SK-N-SH (cell line): Measurements from ENCODE around the gene ZBTB1. TPM values are rescaled to one million over a fixed set of nuclear protein-coding genes. Genes with fewer than 3 reads are reported as not detected.
A peak's percentile ranks its signal among the peaks of the same experiment; 100 is the strongest.

Experiments
- CTCF ChIA-PET: fragments of 300-600, 350-600 bp; formaldehyde crosslinking; extraction: SDS; loops from one replicate; lab custom pipeline; 2021; lab: Yijun Ruan, JAX
- POLR2A ChIA-PET: fragments of 350-600 bp; sonication (Branson Sonifier 250); formaldehyde crosslinking; extraction: SDS; loops from one replicate; lab custom pipeline; 2020; ENCODE audit warnings: antibody characterized with exemption, inconsistent platforms; lab: Yijun Ruan, JAX
- DNase-seq: peaks from one replicate; pipeline ENCODE4 v3.0.0; 2012
- H2AFZ ChIP-seq: fragments of 200-600 bp; sonication (generic); 2 replicates; pipeline ENCODE4 v1.8.1; 2016; ENCODE audit warnings: antibody characterized with exemption, mild to moderate bottlenecking, low read depth
- H3F3A ChIP-seq: fragments of 200-600 bp; sonication (generic); replicated peaks from 2 replicates; pipeline ENCODE3; 2016; ENCODE audit warnings: antibody characterized with exemption, mild to moderate bottlenecking; ENCODE audit not compliant: insufficient read depth
- H3K27ac ChIP-seq, 2 experiments: fragments of 200-500 bp in 1 of 2; fragments of 200-600 bp in 1 of 2; sonication (Bioruptor generic) in 1 of 2; sonication (generic), shearing (Covaris generic) in 1 of 2; 2 replicates each; pipeline versions ENCODE4 v1.5.1 to v1.6.1; 2014 to 2016; ENCODE audit warnings: low read depth in 2 of 2, inconsistent platforms in 1 of 2, low read length in 1 of 2, mild to moderate bottlenecking in 1 of 2, mixed read lengths in 1 of 2
- H3K27me3 ChIP-seq: fragments of 200-600 bp; sonication (generic), shearing (Covaris generic); 2 replicates; pipeline ENCODE4 v1.6.1; 2016; ENCODE audit warnings: mixed run types; ENCODE audit not compliant: insufficient read depth
- H3K36me3 ChIP-seq, 2 experiments: fragments of 200-500 bp in 1 of 2; fragments of 200-600 bp in 1 of 2; sonication (Bioruptor generic) in 1 of 2; sonication (generic) in 1 of 2; replicated peaks in 1 of 2; 2 replicates each; pipeline versions ENCODE3 to v1.5.1; 2014 to 2016; ENCODE audit warnings: low read length in 1 of 2, mild to moderate bottlenecking in 1 of 2; ENCODE audit not compliant: insufficient read depth in 2 of 2, control insufficient read depth in 1 of 2
- H3K4me1 ChIP-seq, 2 experiments: fragments of 200-500 bp in 1 of 2; fragments of 200-600 bp in 1 of 2; sonication (Bioruptor generic) in 1 of 2; sonication (generic), shearing (Covaris generic) in 1 of 2; 2 replicates each; pipeline versions ENCODE4 v1.5.1 to v1.6.1; 2014 to 2016; ENCODE audit warnings: low read depth in 1 of 2, low read length in 1 of 2, mixed run types in 1 of 2; ENCODE audit not compliant: insufficient read depth in 2 of 2, control insufficient read depth in 1 of 2
- H3K4me2 ChIP-seq: fragments of 200-600 bp; sonication (generic), shearing (Covaris generic); 2 replicates; pipeline ENCODE4 v1.6.1; 2017; ENCODE audit warnings: mixed run types
- H3K4me3 ChIP-seq, 2 experiments: fragments of 200-500 bp in 1 of 2; fragments of 200-600 bp in 1 of 2; sonication (Bioruptor generic) in 1 of 2; sonication (generic), shearing (Covaris generic) in 1 of 2; 2 replicates each; pipeline versions ENCODE4 v1.5.1 to v1.8.1; 2014 to 2016; ENCODE audit warnings: low read depth in 2 of 2, inconsistent platforms in 1 of 2, low read length in 1 of 2, mild to moderate bottlenecking in 1 of 2, mixed read lengths in 1 of 2, moderate library complexity in 1 of 2
- H3K79me2 ChIP-seq: fragments of 200-600 bp; sonication (generic); 2 replicates; pipeline ENCODE4 v1.8.1; 2017; ENCODE audit warnings: mild to moderate bottlenecking; ENCODE audit not compliant: insufficient read depth
- H3K9ac ChIP-seq: fragments of 200-600 bp; sonication (generic); 2 replicates; pipeline ENCODE4 v1.6.1; 2017; ENCODE audit warnings: mixed run types
- H3K9me2 ChIP-seq: fragments of 200-600 bp; sonication (generic); 2 replicates; pipeline ENCODE4 v1.6.1; 2017; ENCODE audit warnings: mixed run types
- H3K9me3 ChIP-seq: fragments of 200-600 bp; sonication (generic); 2 replicates; pipeline ENCODE4 v1.6.1; 2017; ENCODE audit warnings: mixed run types, mild to moderate bottlenecking, moderate library complexity
- H4K20me1 ChIP-seq: fragments of 200-600 bp; sonication (generic); 2 replicates; pipeline ENCODE4 v1.6.1; 2017; ENCODE audit warnings: mild to moderate bottlenecking, mixed run types; ENCODE audit not compliant: insufficient read depth
- CTCF ChIP-seq: fragments of 200-600 bp; sonication (generic); IDR thresholded peaks from 2 replicates; pipeline ENCODE4 v1.6.1; 2017; ENCODE audit warnings: antibody characterized with exemption, mild to moderate bottlenecking, moderate library complexity
- ELF1 ChIP-seq: IDR thresholded peaks from 2 replicates; pipeline ENCODE4 v1.4.0; 2012
- FOSL2 ChIP-seq: IDR thresholded peaks from 2 replicates; pipeline ENCODE4 v1.4.0; 2012; ENCODE audit warnings: low read depth, mild to moderate bottlenecking, moderate library complexity, borderline replicate concordance
- FOXJ3 ChIP-seq: sonication (generic); formaldehyde crosslinking; IDR thresholded peaks from 2 replicates; pipeline ENCODE4 v1.5.1; 2020; ENCODE audit warnings: mild to moderate bottlenecking, missing genetic modification reagents
- GABPA ChIP-seq: IDR thresholded peaks from 2 replicates; pipeline ENCODE4 v1.4.0; 2012; ENCODE audit warnings: low read depth, mild to moderate bottlenecking
- GATA2 ChIP-seq: sonication (generic); formaldehyde crosslinking; IDR thresholded peaks from 2 replicates; pipeline ENCODE4 v1.5.0; 2020; ENCODE audit warnings: mild to moderate bottlenecking, missing genetic modification reagents
- MEF2A ChIP-seq: IDR thresholded peaks from 2 replicates; pipeline ENCODE4 v1.4.0; 2012; ENCODE audit warnings: low read depth, borderline replicate concordance
- NRF1 ChIP-seq: IDR thresholded peaks from 2 replicates; pipeline ENCODE4 v1.6.1; 2012; ENCODE audit warnings: low read depth, mild to moderate bottlenecking, low read length
- RCOR1 ChIP-seq: fragments of 150-350 bp; IDR thresholded peaks from 2 replicates; pipeline ENCODE4 v1.6.1; 2017; ENCODE audit warnings: antibody characterized with exemption, low read length
- REST ChIP-seq: IDR thresholded peaks from 2 replicates; pipeline ENCODE4 v1.6.1; 2012; ENCODE audit warnings: mild to moderate bottlenecking, low read depth, low read length, moderate library complexity
- RXRA ChIP-seq: IDR thresholded peaks from 2 replicates; pipeline ENCODE4 v1.4.0; 2012; ENCODE audit warnings: low read depth, mild to moderate bottlenecking, borderline replicate concordance
- SMC3 ChIP-seq: IDR thresholded peaks from 2 replicates; pipeline ENCODE4 v1.6.1; 2012; ENCODE audit warnings: low read depth, low read length, improper control_type of control experiment
- TAF1 ChIP-seq: IDR thresholded peaks from 2 replicates; pipeline ENCODE4 v1.6.1; 2012; ENCODE audit warnings: low read depth, mild to moderate bottlenecking, low read length, moderate library complexity, borderline replicate concordance
- TEAD4 ChIP-seq: IDR thresholded peaks from 2 replicates; pipeline ENCODE4 v1.4.0; 2012; ENCODE audit warnings: mild to moderate bottlenecking, borderline replicate concordance; ENCODE audit not compliant: insufficient read depth
- WGBS: methylation state at CpG from one replicate; pipeline ENCODE4 v1.1.6; 2017; ENCODE audit warnings: low lambda C conversion rate; 5-methylcytosine and 5-hydroxymethylcytosine counted together
- polyA plus RNA-seq, 3 experiments: library from polyadenylated mRNA; depleted of rRNA; stranded (reverse); fragments of >200 nt; gene quantifications; 2 replicates each; pipeline ENCODE4 v1.2.3, GENCODE V29; 2012
- TF ChIP-seq, protein P1 (sequence below): IDR thresholded peaks from 2 replicates; pipeline ENCODE4 v1.4.0; 2012; ENCODE audit warnings: low read depth, borderline replicate concordance
- TF ChIP-seq, protein P2 (sequence below): fragments of 150-350 bp; IDR thresholded peaks from 2 replicates; pipeline ENCODE4 v1.6.1; 2017; ENCODE audit warnings: antibody characterized with exemption, low read length, low read depth, borderline replicate concordance

The ZBTB1 gene
- polyA plus RNA-seq, 1 of the 3 experiments (the other 2 are of a cell fraction): 12.7 TPM

GRCh38 chr14:64549016-64549415 lies 44.4 kb downstream of the ZBTB1 start:
- Histone ChIP-seq H3K27ac (no peak overlapping the region), H3K9ac (no peak overlapping the region), H3K4me2 (no peak overlapping the region), H3K79me2 (no peaks in the 10 kb centered on the region), H3K4me3 (no peak overlapping the region), H3K36me3 (no peaks in the 10 kb centered on the region), H3K9me2 (no peaks in the 10 kb centered on the region), H3K27me3 (no peaks in the 10 kb centered on the region), H4K20me1 (no peaks in the 10 kb centered on the region), H3F3A (peaks cover 2% of the 10 kb centered on the region), H3K4me1 (no peaks in the 10 kb centered on the region; a peak in 1 of 4 replicates), H2AFZ (no peak overlapping the region), H3K9me3 (no peaks in the 10 kb centered on the region)
- TF ChIP-seq FOXJ3 (CRISPR knock-in tag) (no peak), RCOR1 (no peak), REST (no peak), RXRA (no peak), SMC3 (no peak), TAF1 (no peak)
- TF ChIP-seq, protein P1, sequence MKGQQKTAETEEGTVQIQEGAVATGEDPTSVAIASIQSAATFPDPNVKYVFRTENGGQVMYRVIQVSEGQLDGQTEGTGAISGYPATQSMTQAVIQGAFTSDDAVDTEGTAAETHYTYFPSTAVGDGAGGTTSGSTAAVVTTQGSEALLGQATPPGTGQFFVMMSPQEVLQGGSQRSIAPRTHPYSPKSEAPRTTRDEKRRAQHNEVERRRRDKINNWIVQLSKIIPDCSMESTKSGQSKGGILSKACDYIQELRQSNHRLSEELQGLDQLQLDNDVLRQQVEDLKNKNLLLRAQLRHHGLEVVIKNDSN: no peak
- no peak for DNase-seq
- WGBS: 97% methylated on average over 1 of the region's 1 CpG
- ChIA-PET CTCF (interaction anchor here (0.7 to 1.2 kb wide), 2 partner anchors 9 to 87 kb away, joined by 3 read pairs; partner anchors contain the start of gene HSPA2), POLR2A (interaction anchor here (1.0 kb wide), 1 partner anchor 9 kb away, joined by 4 read pairs; the partner anchor contains the start of gene HSPA2)

- Histone ChIP-seq H3K9ac (no peak within 1 kb of the TSS), H3K4me2 (no peak within 1 kb of the TSS), H3F3A (no peaks in the 10 kb centered on the region), H2AFZ (no peak within 1 kb of the TSS), H3K79me2 (no peaks in the 10 kb centered on the region), H3K9me3 (no peaks in the 10 kb centered on the region), H3K9me2 (no peaks in the 10 kb centered on the region), H3K36me3 (no peaks in the 10 kb centered on the region), H4K20me1 (no peaks in the 10 kb centered on the region), H3K4me1 (no peaks in the 10 kb centered on the region), H3K27ac (no peak within 1 kb of the TSS), H3K27me3 (no peaks in the 10 kb centered on the region), H3K4me3 (no peak within 1 kb of the TSS)
- ChIA-PET CTCF (interaction anchor here (0.6 to 2.0 kb wide), 5 partner anchors 7 to 764 kb away, joined by 3 to 7 read pairs (median 3); partner anchors contain the start of gene HSPA2), POLR2A (interaction anchor here (1.2 kb wide), 1 partner anchor 10 kb away, joined by 4 read pairs; the partner anchor contains the start of gene HSPA2)
- 71% methylated on average over 38 of the region's 54 CpGs for WGBS
- peak; percentile 71 for DNase-seq
- TF ChIP-seq NRF1 (no peak), MEF2A (no peak), TEAD4 (no peak), GATA2 (no peak), ELF1 (no peak), CTCF (no peak), FOSL2 (no peak), GABPA (no peak)
- TF ChIP-seq, protein P2, sequence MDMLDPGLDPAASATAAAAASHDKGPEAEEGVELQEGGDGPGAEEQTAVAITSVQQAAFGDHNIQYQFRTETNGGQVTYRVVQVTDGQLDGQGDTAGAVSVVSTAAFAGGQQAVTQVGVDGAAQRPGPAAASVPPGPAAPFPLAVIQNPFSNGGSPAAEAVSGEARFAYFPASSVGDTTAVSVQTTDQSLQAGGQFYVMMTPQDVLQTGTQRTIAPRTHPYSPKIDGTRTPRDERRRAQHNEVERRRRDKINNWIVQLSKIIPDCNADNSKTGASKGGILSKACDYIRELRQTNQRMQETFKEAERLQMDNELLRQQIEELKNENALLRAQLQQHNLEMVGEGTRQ: no peak
Observed at GRCh38 chr14:64549791-64550620, 45.4 kb downstream of the ZBTB1 start, which contains the start of gene PPP1R36. TSS of gene PPP1R36 (plus strand) at chr14:64549961. CDS start at chr14:64549998, 37 bp downstream.
